PFSK-1 (cell line): ENCODE measurements around the gene ABCA1.

Experiments used
- FOXP2 ChIP-seq: optimal IDR thresholded peaks from 2 replicates; pipeline ENCODE3; 2011; ENCODE audit warnings: borderline replicate concordance, control low read depth, inconsistent platforms; ENCODE audit not compliant: insufficient read depth; ENCODE audit errors: extremely low read length, extremely low read depth
- POLR2AphosphoS5 ChIP-seq: IDR thresholded peaks from 2 replicates; pipeline ENCODE4 v1.6.1; 2012; ENCODE audit warnings: low read depth, mild to moderate bottlenecking, control low read depth, low read length, moderate library complexity
- REST ChIP-seq, 2 experiments: IDR thresholded peaks; 2 replicates each; pipeline versions ENCODE4 v1.6.1 to v1.8.0; 2011 to 2012; ENCODE audit warnings: low read depth in 2 of 2, low read length in 2 of 2, control low read depth in 1 of 2, inconsistent platforms in 1 of 2, mild to moderate bottlenecking in 1 of 2, moderate library complexity in 1 of 2; ENCODE audit not compliant: insufficient read depth in 1 of 2
- SIN3A ChIP-seq: IDR thresholded peaks from 2 replicates; pipeline ENCODE4 v1.6.1; 2012; ENCODE audit warnings: mild to moderate bottlenecking, low read length, moderate library complexity, borderline replicate concordance; ENCODE audit not compliant: insufficient read depth
- TAF1 ChIP-seq: IDR thresholded peaks from 2 replicates; pipeline ENCODE4 v1.6.1; 2012; ENCODE audit warnings: low read length, control low read depth, borderline replicate concordance; ENCODE audit not compliant: insufficient read depth

ABCA1 gene

DNA sequence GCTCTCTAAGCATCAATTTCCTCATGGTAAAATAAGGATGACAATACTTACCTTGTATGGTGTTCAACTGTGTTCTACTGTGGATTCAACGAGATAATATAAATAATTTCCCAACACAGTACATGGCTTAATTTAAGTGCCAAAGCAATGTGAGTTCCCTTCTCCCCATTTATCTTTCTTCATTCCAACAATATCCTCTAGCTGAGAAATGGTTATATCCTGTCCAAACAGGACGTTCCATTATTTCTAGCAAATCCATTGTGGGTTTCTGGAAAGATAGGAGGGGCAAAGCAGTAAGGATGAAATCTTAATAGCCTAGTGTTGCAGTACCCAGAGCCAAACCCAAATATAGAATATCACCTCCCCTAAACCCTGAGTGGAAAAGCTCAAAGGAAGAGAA is 22.0 kb downstream of the ABCA1 start:
- TF ChIP-seq POLR2AphosphoS5 (no peak), FOXP2 (no peak), SIN3A (no peak), TAF1 (no peak), REST (IDR thresholded peaks at IDR 0.05; ENCODE audit: insufficient read depth in 1 of 2, low read depth in 2 of 2, low read length in 2 of 2) (no peak)

DNA sequence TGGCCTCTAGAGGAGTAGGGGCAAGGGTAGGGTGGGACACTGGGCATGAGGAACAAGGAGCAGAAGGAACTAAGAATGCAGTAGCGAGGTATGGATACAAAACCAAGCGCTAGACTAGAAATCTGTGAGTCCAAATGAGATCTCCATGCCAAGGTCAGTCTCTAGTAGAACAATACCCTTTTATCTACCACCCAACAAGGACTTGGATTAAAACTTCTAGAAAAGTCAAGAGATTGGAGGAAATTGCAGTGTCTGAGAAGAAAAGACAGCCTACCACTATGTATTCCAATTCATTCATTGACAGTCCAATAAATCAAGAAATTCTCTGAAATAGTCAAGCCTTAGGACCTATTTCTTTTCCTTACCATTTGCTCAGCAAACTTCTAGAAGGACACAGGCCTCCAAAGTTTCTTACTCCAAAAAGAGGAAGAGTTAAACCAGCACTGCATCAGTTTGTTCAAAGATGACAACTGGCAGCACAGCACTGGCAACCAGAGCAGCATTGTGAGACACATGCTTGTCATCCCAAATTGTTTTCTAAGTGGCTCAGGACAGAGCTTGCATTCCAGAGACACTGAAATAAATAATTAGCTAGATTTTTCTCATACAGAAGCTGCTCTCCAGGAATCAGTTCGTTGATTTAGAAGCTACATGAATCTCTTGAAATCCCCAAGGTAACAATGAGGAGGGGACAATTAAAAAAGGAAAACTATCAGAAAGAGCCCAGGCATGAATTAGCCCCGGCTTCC is 22.6 kb downstream of the ABCA1 start:
- TF ChIP-seq SIN3A (no peak), REST (IDR thresholded peaks at IDR 0.05; ENCODE audit: insufficient read depth in 1 of 2, low read depth in 2 of 2, low read length in 2 of 2) (no peak), TAF1 (no peak), FOXP2 (no peak), POLR2AphosphoS5 (no peak)

DNA sequence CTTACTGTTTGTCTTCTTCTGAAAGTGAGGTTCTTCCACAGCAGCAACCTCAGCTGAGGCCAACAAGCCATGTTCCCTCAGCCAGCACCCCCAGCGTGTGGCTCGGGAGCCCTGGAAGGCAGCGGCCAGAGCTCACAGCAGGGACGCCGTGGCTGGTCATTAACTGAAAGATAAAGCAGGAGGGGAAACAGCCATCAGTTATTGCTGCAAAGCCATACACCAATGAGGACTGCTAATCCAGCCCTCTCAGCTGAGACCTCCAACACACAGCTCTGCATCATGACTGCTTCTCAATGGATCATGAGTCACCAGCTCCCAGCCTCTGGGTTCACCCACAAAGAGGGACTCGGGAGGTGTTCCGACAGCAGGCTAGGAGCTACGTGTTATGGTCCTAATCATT is 24.3 kb downstream of the ABCA1 start:
- TF ChIP-seq POLR2AphosphoS5 (no peak), FOXP2 (no peak), SIN3A (no peak), TAF1 (no peak), REST (IDR thresholded peaks at IDR 0.05; ENCODE audit: insufficient read depth in 1 of 2, low read depth in 2 of 2, low read length in 2 of 2) (no peak)

DNA sequence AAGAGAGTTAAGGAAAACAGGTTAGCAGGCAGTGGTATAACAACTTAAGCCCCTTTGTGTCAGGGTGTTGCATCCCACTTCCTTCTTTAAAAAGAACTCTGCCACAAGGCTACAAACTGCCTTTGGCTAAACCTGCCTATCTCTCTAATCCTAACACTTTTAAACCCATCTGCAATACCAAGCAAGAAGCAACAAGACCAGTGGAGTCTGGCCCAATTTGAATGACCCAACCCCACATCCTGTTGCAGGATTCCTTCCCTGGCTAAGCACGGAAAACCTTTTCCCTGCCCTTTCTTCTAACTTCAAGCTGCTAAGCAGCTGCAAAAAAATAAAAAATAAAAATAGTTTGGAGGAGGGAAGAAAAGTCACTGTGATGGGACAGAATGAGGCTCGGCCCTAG is 27.1 kb downstream of the ABCA1 start:
- TF ChIP-seq FOXP2 (no peak), SIN3A (no peak), POLR2AphosphoS5 (no peak)

DNA sequence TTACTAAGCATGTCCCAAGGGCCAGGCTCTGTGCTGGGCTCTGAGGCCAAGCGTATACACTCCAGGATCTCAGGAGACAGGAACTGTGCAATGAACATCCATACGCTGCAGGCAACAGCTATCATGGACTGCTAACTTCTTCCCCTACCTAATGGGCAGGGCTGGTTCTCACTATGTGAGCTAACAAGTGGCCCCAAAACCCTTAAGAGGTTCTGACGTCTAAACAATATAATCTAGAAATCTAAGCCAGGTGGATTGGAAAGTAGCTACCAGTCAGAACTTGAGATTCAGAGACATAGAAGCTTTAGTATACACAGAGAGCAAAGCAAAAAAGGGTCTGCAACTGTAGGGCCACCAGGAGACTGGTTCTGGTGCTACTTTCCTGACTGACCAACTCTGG is 27.6 kb downstream of the ABCA1 start:
- no peak for TF ChIP-seq SIN3A
- no peak for TF ChIP-seq FOXP2
- no peak for TF ChIP-seq POLR2AphosphoS5
- TF ChIP-seq TAF1: no peak
- TF ChIP-seq REST (IDR thresholded peaks at IDR 0.05; ENCODE audit: insufficient read depth in 1 of 2, low read depth in 2 of 2, low read length in 2 of 2): no peak
